Bone marrow (tissue), 2 donors: ENCODE measurements around the gene HTR6.
"Not testable (repeated sequence)": the region's sequence is repeated elsewhere in the genome, so short reads cannot be mapped to it uniquely, and the experiment has no call there.

Experiments used
- DNase-seq, 2 donors: peaks; one replicate each; lab custom pipeline; 2025; lab: John Stamatoyannopoulos, UW

HTR6 gene

DNA sequence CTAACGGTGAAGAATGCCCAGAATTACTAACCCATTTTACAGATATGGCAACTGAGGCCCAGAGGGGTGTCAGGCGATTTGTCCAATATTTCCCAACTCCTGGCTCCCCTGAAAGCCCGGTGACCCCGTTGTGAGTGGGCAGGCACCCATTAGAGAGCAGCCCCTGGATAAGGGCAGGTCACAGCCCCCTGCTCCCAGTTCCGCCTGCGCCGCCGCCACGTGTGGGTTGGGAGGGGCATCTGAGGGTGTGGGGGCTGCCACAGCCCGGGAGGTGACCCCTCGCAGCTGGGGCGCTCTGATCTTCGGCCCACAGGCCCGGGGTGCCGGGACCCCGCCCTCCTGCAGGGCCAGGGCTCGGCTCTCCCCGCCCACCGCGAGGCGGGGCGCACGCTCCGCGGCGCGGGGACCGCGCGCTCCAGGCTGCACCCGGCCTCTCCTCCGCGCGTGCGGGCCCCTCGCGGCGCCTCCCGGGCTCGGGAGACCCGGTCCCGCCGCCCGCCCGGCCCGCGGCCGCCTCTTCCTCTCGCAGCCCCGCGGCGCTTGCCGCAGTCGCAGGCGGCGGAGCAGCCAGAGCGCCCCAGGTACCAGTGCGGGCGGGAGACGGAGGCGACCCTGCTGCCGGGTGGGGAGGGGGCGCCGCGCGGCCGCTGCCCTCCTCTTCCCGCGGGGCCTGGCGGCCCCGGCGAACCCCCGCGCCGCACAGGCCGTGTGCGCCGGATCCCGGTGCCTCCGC is at the start of gene HTR6:
Gene HTR6 (plus strand): TSS at position 423 of the 733 bp plus-strand sequence. CDS start 879 bp downstream, outside the sequence.
- no peak for DNase-seq

DNA sequence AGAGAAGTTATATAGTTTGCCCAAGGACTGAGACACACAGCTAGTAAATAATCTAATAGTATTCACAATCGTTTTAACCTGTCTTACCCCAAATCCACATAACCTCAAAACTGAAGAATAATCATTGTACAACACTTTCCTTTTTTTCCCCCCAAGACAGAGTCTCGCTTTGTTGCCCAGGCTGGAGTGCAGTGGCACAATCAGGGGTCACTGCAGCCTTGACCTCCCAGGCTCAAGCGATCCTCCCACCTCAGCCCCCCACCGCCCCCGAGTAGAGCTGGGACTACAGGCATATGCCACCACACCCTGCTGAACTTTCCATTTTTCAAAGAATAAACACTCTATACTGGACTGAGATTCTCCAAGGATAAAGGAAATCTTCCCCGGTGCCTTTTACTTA is 49.2 kb upstream of the HTR6 start:
- DNase-seq: no peak

DNA sequence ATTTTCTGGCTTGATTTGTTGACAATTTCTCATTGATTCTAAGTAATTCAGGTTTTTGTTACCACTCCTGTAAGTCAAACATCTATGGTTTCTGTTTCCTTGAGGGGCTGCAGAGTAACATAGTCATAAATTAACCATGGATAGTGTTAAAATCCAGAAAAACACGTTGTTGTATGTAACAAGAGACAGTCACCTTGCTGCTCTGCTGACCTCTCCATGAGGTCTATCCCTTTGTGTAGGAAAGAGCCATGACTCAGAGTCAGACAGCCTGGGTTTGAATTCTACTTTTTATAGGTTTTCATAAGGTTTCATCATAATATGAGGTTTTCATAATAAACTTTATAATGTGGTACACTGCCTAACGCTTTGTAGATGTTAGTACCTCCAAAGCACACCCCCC is 48.2 kb upstream of the HTR6 start:
- DNase-seq: no peak

DNA sequence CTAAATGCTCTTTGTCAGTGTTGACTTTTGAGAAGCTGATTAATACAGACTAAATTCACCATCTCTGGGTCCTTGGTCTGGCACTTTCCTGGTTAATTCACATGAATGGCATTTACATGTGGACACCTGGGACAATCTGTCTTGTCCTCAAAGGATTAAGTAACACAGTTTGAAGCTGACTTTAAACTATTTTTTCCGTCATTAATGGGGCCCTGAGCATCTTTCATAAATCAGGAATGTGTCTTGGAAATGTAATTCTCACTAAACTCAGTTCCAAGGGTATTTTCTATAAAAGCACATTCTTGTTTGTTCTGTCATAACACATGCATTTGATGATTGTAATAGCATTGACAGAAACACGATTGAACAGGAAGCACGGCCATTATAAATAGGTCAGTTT is 47.3 kb upstream of the HTR6 start:
- DNase-seq: no peak

DNA sequence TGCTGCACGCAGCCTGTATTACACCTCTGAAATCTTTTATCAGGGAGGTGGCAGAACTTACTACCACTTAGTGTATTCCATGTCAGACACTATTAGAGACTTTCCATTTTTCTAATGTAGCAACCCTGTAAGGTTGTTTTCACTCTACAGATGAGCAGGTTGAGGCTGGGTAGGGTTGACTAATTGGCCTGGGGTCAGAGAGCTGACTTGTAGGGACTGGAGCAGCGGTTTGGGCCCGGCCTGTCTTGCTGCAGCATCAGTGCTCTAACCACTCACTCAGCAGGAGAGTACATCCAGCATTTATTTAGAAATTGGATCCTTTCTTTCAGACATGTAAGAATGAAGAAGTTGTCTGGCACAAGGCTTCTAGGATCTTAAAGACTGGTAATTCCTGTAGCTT is 46.2 kb upstream of the HTR6 start:
- no peak for DNase-seq

DNA sequence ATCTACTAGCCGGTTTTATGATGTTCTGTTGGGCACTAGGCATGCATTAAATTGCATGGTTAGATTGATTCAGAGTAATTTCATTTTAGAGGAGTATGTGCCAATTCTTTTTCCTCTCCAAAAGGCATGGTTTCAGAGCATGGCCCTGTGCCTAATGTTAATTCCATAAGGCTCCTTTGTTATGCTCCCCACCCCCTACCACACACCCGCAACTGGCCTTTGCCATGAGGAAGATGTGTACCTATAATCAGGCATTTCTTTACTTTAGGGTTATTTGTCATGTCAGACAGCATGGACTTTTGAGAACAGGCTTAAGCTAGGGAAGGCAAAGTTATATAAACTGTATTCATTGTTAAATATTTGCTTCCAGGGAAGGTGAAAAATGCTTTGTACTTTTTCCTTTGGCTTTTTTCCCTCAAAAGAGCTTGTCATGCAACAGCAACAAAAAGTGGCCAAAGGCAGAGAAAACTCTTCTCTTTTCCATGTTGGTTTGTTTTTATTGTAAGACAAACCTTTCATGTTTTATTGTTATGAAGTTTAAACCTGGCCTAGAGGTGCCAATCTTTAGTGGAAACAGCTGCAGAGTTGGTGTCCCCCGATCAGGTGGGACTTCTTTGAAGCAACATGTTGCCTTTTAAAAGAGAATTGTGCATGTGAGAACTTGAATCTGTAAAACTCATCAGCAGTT is 44.8 kb upstream of the HTR6 start:
- DNase-seq: no peak

DNA sequence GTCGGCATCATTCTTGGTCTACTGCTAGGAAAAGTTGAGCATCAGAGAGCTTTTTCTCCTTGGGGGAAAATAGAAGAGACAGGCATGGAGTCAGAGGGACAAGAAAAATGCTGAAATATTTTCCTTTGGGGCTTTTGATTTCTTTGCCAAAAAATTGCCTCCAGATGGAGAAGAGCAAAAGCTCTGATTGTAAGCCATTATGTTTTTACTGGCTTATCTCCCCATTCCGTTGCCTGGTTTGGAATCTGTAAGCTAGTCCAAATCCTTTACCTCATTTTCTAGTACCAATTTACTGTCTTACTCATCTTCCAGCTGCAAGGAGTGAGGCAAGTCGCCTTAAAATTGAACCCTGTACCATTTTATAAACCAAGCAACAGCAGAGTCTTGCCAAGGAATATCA is 43.9 kb upstream of the HTR6 start:
- DNase-seq: no peak

DNA sequence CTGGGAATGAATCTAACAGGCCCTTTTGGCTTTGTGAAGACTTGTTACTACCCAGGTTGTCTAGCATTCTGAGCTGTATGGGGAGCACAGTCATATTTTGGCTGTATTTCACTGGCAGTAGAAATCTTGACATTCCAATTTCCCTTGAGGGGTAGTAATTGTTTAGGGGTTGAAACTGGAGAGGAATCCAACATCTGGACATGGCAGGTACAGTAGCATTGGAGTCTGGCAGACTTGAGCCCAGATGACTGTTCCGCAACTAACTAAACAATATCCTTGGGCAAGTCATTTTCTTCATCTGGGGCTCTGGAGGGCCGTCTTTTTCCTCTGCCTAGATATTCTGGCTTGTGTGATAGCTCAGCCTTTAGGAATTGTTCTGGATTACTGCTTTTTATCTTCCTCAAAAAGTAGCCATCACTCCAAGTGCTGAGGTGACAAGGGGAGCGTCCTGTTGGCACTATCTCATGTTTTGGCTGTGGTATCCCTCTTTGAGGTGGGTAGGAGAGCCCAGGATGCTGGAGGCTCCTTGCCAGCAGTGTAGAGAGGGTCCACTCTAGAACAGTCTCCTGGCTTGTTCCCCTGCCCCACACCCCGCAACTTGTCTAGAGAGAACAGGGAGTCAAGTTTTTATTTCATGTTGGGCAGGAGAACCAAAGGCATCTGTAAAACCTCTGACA is 43.3 kb upstream of the HTR6 start:
- no peak for DNase-seq

DNA sequence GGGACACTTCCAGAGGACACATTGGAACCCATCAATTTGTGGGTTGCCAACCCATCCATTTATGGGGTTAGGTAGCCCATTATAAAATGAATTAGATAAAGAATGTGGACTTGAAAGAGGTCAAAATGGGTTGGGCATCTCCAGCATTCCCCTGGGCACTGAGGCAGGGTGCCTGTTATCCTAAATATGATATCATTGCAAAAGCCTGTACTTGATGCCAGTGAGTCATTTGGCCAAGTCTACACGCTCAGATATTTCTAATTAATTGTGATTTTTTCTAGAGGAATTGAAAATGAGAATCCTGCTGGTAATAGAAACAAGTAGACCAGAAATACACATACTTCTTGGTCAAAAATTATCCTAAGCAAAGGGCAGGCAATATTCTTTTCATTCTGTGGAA is 42.5 kb upstream of the HTR6 start:
- DNase-seq: no peak

DNA sequence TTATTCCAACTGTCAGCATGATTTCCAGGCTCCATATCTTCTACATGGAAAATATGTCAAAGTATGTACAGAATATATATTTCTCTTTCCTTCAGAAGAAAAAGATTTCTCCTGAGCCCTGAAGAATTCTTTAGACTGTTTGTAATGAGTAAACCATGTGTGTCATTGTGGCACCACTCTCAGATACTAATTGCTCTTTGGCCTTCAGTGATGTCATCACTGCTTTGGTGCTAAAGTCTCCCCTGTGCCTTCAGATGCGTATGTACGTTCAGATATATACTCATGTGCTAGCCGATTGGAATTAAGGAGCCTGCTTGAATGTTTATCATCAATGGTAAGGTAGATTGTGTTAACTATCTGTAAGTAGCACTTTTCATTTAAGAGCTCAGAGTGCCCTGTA is 41.2 kb upstream of the HTR6 start:
- DNase-seq: no peak

DNA sequence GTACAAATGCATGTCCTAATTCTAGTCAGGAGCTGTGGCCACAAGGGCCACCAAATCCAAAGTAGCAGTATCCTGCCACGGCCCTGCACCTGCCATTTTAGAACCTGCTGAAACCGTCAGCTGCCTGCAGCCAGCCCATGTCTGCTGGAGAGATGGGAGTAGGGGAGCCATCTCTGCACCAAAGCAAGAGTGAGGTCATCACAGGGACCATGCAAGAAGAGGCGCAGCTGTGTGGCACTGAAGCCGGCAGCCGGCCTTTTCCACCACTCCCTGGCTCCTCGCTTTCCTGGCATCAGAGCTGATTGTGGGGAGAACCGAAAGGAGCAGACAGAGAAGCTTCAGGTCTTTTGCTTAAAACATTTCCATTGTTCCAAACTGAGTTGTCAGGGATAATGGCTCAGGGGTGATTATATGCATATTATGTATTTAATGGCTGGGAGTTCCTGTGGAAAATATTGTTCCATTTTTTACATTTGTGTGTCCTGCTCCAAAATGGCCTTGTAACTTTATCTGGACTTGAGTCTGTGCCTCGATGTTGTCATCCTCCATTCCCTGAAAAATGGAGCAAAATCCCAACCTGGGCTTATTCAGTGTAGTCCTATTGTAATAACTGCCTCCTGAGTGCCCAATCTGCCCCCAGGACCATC is 39.3 kb upstream of the HTR6 start:
- DNase-seq: no peak

DNA sequence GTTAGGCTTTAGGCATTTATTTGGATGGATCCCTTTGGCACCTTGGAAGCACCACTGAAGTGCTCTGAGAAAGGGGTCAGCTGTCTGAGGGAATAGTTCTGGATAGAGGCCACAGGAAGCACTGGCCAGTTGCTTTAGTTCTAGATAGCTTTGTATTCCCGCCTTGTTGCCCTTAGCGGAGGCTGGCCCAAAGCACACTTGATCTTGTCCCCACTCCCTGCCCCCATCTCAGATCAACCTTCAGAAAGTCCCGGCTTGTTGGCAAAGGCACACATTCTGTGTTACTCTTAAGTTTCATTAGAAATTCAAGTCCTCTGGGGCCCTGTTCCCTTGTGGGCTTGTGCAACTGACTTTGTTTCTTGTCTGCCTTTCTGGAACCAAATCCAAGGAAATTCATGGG is 35.8 kb upstream of the HTR6 start:
- no peak for DNase-seq

DNA sequence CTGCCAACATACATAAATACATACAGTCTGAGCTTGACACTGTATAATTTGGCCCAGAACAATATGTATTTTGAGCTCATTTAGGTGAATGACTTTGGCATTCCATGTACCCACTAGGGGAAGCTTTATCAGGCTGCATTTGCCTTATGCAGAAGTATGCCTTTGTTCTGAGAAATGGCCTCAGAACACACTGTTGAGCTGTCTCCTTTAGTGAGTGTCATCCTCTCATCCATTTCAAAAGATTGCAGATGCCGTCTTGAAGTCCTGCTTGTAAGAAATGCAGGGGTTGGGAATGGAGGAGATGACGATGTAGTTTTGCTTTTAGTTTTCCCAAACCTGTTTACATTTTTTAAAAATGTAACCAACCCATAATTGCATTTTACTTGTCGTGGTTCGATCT is 35.3 kb upstream of the HTR6 start:
- no peak for DNase-seq

DNA sequence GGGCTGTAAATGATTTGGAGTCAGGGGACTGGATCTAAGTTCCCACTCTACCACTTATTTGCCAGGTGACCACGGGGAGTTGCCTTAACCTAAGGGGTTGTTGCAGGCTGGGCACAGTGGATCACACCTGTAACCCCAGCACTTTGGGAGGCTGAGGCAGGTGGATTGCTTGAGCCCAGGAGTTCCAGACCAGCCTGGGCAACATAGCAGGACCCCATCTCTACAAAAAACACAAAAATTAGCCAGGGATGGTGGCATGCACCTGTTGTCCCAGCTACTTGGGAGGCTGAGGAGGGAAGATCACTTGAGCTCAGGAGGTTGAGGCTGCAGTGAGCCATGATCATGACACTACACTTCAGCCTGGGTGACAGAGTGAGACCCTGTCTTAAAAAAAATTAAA is 34.5 kb upstream of the HTR6 start:
- DNase-seq: not testable (repeated sequence)

DNA sequence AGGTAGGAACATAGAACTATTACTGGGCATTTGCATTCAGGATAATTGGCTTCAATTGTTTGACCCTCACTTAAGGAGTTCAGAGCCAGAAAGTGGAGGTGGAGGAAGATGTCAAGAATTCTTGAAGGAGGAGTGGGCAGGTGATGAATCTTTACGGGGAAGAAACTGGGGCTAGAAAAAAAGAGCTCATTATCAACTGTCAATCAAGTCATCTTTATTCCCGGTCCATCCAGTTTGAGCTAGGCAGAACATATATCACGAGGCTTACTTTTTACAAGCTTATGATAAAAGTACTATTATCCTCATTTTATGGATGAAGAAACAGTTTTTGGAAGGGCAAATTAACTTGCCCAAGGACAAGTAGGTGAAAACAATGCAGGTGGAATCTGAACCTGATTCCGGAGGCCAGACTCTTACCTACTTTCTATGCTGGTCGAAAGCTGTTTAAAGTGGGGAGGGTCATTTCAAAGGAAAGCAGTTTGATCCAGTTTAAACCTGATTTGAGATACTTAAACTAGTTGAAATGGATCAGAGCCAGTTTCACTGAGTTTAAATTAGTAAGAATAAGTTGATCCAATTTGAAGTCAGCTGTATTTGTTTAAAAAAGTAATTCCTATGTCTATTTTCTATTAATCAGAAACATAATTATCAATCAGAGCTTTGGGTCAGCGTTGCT is 33.8 kb upstream of the HTR6 start:
- no peak for DNase-seq

DNA sequence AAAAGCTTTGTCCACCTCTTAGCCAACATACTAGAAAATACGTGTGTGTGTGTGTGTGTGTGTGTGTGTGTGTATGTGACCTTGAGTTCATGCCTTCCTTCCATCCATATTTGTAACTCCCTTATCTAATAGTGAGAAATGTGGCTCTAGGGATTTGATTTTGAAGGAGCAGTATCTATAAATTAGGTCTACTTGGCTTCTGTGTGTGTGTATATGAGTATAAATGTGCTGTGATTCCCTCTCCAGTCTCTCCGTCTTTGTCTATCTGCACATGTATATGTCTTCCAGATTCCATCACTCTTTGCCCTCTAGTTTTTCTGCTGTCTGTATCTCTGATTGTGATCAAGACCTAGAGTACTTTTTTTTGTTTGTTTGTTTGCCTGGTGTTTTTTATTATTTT is 32.5 kb upstream of the HTR6 start:
- no peak for DNase-seq

DNA sequence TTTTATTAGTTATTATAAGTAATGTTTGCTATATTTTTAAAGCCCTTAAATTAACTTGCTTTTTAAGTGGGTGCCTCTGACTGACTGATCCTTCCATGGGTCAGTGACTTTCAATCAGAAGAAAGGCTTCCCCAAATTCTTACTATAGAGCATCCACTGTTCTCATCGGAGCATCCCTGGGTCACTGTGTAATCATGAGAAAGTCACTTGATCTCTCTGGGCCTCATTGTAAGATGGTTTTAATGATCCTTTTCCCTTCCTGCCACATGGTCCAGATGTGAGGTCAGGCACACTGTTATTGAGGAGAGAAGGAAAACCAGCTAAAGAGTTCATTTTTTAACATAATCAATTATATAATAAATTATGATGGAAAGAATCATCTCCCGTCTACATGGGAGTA is 31.6 kb upstream of the HTR6 start:
- DNase-seq: no peak

DNA sequence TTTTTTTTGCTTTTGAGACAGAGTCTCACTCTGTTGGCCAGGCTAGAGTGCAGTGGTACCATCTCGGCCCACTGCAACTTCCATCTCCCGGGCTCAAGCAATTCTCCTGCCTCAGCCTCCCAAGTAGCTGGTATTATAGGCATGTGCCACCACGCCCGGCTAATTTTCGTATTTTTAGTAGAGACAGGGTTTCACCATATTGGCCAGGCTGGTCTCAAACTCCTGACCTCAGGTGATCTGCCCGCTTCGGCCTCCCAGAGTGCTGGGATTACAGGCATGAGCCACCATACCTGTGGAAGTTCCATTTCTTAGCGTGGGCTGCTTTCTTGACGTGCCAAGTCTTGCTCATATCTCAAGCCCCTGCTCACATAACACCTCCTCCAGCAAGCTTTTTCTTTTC is 29.6 kb upstream of the HTR6 start:
- not testable (repeated sequence) for DNase-seq

DNA sequence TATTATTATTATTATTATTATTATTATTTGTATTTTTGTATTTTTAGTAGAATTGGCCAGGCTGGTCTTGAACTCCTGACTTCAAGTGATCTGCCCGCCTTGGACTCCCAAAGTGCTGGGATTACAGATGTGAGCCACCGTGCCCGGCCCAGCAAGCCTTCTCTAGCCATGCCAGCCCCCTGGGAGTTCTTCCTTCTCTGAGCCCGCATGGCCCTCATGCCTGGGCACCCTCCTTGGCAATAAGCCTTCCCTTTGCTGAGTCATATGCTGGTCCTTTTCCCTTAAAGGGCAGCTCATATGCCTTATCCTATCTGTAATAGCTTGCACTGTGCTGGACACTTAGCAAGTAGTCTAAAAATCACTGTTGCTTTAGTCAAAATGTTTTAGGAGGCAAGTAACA is 29.0 kb upstream of the HTR6 start:
- DNase-seq: no peak

DNA sequence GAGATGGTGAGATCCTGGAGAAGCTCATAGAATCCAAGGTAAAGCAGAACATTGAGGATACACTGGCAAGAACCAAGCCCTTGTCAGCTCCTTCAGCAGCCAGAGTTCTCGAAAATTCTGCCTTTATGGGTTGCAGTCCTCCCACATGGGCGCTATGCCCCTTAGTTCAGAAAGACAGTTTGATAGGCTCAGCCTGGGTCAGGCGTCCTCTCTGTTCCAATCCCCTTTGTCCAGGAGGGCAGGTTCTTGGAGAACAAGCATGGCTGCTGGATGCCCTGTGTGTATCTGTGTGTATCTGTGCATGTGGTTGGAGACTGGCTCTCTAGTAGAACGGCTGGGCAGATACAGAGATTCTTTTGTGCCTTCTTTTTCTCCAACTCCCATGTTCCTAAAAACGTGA is 28.6 kb upstream of the HTR6 start:
- DNase-seq: no peak

DNA sequence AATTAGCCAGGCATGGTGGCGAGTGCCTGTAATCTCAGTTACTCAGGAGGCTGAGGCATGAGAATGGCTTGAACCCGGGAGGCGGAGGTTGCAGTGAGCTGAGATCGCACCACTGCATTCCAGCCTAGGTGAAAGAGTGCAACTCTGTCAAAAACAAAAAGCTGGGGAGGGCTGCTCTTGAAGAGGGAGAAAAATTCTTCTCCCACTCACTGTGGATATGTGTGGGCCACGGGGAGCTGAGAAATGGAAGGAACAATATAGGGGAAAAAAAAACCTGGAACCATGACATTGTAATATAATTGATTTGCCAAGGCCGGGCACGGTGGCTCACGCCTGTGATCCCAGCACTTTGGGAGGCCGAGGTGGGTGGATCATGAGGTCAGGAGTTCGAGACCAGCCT is 27.9 kb upstream of the HTR6 start:
- DNase-seq: not testable (repeated sequence)

DNA sequence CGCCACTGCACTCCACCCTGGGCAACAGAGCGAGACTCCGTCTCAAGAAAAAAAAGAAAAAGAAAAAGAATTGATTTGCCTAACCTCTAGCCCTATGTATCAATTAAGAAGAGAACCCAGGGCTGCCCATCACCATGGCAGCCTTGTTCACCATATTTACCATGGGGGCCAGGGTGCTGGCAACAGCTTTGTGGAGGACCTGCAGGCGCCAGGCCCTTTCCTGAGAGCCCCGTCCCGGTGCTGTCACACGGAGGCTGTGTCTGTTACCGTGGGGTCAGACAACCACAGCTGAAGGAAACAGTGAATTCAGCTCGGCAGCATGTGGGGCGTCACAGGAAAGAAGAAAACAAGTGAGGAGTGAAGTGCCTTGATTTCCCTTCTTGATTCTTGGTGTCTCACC is 27.1 kb upstream of the HTR6 start:
- no peak for DNase-seq
